ENCODE results near the gene PTX3.

GRCh38 chr3:157418104-157418503 lies 18.5 kb upstream of the PTX3 start:
- TF ChIP-seq CTCF (IDR thresholded peaks at IDR 0.05), result no peak
- TF ChIP-seq POLR2A (IDR thresholded peaks at IDR 0.05), result no peak

Data from transverse colon (tissue), 3 donors.